Eye (tissue), 1 donor: ENCODE results near the gene ATAD3A.
"Not testable (repeated sequence)": the region's sequence is repeated elsewhere in the genome, so short reads cannot be mapped to it uniquely, and the experiment has no call there.

Source experiments
- DNase-seq: peaks from one replicate; pipeline ENCODE4 v3.0.0-alpha.2; 2015

ATAD3A gene

GRCh38 chr1:1511533-1512285 lies at the start of gene ATAD3A:
Gene ATAD3A (plus strand): TSS chr1:1512162. CDS start chr1:1512269, 107 bp downstream.
- peak; percentile 99 for DNase-seq

GRCh38 chr1:1462318-1462966 lies 49.5 kb upstream of the ATAD3A start:
- no peak for DNase-seq

DNA sequence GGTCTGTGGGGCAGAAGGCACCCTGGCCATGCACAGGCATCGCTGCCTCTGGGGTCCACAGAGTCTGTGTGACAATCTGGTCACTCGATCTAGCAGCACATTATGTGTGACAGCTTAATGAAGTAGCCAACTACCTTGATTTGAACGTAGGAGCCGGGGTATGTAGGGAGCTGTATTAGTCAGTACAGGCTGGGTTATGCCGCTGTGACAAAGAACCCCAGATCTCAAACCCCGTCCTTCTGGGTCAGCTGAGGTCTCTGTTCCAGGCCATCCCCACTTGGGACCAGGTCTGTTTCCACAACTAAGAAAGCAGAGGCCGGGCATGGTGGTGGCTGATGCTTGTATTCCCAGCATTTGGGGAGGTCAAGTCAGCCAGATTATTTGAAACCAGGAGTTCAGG lies 48.6 kb upstream of the ATAD3A start:
- no peak for DNase-seq

- DNase-seq: not testable (repeated sequence)
These were observed 43.6 kb upstream of the ATAD3A start for GRCh38 chr1:1468196-1468985.

DNA sequence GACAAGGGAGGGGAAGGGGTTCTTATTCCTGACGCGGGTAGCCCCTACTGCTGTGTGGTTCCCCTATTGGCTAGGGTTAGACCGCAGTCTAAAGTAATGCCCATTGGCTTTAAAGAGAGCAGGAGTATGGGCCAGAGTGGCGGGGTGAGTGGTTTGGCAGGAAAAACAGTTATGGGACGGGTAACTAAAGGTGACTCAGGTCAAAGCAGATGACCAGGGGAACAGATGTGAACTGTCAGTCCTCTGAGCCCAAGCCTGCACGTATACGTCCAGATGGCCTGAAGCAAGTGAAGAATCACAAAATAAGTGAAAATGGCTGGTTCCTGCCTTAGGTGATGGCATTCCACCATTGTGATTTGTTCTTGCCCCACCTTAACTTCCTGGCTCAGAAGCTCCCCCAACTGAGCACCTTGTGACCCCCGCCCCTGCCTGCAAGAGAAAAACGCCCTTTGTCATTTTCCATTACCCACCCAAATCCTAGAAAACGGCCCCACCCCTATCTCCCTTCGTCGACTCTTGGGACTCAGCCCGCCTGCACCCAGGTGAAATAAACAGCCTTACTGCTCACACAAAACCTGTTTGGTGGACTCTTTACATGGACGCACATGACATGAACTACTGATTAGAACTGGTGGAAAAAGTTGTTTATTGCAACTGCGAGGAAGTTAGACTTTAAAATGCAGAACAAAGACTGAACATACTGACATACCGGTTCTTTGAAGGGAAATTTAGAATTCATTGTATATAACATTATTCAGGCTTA lies 41.2 kb upstream of the ATAD3A start:
- DNase-seq: peak; percentile 2

GRCh38 chr1:1471389-1472052 lies 40.4 kb upstream of the ATAD3A start, which contains the start of gene ATAD3B:
Gene ATAD3B (plus strand): TSS chr1:1471765. CDS start chr1:1471885, 120 bp downstream.
- DNase-seq: peak; percentile 96

DNA sequence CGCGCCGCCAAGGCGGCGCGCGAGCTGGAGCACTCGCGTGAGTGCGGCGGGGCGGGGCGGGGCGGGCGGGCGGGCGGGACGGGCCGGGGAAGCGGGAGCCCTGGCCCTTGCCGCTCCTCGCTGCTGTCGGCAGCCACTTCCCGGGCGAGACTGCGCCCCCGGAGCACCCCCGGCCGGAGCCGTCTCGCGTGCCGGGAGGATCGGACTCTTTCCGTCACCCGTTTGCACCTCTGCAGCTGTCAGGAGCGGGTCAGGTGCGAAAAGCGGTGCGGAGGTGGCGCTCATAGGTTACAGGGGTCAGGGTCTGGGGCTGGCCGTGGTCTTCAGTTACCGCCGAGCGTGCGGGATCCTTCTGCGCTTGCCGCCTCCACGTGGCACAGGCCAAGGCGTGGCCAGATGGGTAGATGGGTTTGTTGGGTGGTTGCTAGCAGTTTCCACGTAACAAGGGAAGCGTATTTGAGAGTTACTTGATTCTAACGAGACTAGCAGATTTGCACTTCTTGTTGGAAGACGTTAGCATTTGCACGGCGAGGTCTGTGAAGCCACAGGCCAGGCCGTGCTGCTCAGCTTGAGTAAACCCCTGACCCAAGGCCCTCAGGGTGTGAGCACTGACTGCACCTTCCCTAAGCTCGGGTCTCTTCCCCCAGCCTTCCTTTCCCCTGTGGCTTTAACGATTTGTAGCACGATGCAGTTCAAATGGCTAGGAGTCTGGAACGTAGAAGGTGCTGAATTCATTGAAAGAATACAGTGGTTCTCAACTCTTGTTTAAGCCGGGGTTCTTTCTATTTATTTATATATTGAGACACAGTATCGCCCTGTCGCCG lies 39.7 kb upstream of the ATAD3A start:
- DNase-seq: peak; percentile 3

GRCh38 chr1:1476011-1476410 lies 36.0 kb upstream of the ATAD3A start:
- DNase-seq: not testable (repeated sequence)

DNA sequence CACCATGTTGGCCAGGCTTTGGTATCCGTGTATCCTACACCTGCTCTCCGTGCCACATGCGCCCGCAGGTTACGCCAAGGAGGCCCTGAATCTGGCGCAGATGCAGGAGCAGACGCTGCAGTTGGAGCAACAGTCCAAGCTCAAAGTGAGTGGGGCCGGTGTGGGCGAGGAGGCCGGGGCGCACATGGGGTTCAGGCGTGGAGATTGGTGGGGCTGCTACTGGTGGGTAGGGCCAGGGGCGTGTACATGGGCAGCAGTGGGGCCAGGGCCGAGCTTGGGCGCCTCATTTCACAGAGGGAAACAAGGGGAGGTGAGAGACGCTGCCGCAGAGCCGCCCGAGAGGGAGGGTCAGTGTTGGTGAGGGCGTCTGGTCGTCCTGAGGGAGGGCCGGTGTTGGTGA lies 34.8 kb upstream of the ATAD3A start:
- no peak for DNase-seq

DNA sequence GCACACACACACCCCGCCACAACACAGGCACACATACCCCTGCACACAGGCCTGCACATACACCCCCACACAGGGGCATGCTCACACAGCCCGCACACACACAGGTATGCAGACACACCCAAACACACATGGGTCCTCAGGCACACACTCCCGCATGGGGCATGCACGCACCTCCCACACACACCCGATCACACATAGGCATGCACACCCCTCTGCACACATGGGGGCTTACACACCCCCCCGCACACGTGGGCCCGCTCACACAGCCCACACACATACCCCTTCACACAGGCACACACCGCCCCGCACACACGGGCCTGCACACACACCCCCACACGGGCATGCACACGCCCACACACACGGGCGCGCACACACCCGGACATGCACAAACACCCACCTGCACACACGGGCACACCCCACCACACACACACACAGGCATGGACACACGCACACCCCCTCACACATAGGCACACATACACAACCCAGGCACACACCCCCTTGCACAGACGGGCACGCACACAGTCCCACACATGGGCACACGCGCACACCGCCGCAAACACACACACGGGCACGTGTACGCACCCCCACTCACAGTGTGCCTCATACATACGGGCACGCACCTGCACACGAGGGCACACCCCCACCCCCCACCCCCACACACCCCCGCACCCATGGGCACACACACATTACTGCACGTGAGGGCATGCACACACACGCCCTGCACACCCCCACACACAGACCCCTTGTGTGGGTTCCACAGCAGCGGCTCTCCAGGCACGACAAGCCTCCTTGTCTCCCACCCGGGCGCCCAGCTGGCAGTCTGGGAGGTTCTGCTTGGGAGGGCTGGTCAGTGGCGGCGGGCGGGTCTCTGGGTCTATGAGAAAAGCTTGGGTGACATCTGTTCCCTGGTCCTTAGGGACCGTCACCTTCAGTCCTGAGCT lies 32.1 kb upstream of the ATAD3A start:
- no peak for DNase-seq

- not testable (repeated sequence) for DNase-seq
These were observed 31.5 kb upstream of the ATAD3A start for GRCh38 chr1:1480488-1480867.

DNA sequence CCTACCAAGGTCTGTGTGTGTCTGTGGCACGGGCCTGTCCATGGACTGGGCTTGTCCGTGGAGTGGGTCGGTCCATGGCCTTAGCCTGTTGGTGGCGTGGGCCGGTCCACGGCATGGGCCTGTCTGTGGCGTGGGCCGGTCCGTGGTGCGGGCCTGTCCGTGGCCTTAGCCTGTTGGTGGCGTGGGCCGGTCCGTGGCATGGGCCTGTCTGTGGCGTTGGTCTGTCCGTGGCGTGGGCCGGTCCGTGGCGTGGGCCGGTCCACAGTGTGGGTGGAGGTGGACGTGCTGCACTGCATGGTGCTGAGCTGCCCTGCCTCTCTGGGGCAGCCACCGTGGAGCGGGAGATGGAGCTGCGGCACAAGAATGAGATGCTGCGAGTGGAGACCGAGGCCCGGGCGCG lies 30.2 kb upstream of the ATAD3A start:
- not testable (repeated sequence) for DNase-seq

DNA sequence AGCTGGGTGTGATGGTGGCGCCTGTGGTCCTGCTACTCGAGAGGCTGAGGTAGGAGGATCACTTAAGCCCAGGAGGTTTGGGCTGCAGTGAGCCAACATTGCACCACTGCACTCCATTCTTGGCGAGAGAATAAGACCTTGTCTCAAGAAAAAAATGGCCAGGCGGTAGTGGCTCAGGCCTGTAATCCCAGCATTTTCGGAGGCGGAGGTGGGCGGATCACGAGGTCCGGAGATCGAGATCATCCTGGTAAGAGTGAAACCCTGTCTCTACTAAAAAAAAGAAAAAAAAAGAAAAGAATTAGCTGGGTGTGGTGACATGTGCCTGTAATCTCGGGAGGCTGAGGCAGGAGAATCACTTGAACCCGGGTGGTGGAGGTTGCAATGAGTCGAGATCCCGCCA lies 29.1 kb upstream of the ATAD3A start:
- no peak for DNase-seq

GRCh38 chr1:1483714-1484113 lies 28.2 kb upstream of the ATAD3A start:
- DNase-seq: no peak

DNA sequence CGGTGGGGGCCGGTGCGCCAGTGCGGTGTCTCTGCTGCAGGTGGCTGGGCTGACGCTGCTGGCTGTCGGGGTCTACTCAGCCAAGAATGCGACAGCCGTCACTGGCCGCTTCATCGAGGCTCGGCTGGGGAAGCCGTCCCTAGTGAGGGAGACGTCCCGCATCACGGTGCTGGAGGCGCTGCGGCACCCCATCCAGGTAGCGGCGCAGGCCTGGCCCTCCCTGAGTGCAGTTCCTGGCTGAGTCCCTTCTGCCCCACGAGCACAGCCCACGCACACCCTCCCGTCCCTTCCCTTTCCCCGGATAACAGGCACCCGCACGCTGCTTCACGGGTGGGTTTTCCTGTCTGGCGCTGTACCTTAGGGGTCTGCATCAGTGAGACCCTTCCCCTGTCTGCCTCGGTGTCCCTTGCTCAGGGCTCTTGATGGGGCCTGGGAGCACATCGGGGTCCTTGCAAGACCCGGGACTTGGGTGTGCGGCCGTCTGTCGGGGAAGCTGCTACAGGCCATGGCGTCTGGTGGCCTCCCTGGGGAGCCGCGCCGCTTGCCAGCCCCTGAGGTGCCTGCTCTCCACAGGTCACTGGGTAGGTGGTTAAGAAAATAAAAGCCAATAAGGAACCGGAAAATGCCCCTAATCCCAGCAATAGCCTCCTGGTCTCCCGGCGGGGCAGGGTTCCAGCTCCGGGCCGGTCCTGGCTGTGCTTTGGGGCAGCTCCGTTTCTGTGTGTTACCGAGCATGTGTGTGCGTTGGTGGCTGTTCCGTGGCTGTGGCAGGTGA lies 26.8 kb upstream of the ATAD3A start:
- DNase-seq: not testable (repeated sequence)

GRCh38 chr1:1485755-1486317 lies 26.1 kb upstream of the ATAD3A start:
- DNase-seq: not testable (repeated sequence)

- no peak for DNase-seq
These were observed 24.3 kb upstream of the ATAD3A start for GRCh38 chr1:1487701-1488100.

GRCh38 chr1:1489231-1489630 lies 22.7 kb upstream of the ATAD3A start:
- DNase-seq: no peak

- DNase-seq: no peak
These were observed 22.1 kb upstream of the ATAD3A start for GRCh38 chr1:1489861-1490260.
